Neural progenitor cell (in vitro differentiated cells): ENCODE results near the gene DYRK2. TPM values are rescaled to one million over a fixed set of nuclear protein-coding genes. Genes with fewer than 3 reads are reported as not detected.

ENCODE experiments used
- DNase-seq: peaks from one replicate; pipeline ENCODE4 v3.0.0-alpha.2; 2016; ENCODE audit warnings: low spot score
- H2AFZ ChIP-seq: fragments of 200-600 bp; sonication (generic); replicated peaks from 2 replicates; pipeline ENCODE4 v1.6.1; 2016; ENCODE audit warnings: antibody characterized with exemption
- H3F3A ChIP-seq: fragments of 200-600 bp; sonication (generic); 2 replicates; pipeline ENCODE4 v1.6.1; 2016; ENCODE audit warnings: antibody characterized with exemption, low read depth
- H3K27ac ChIP-seq: fragments of 200-600 bp; sonication (generic); 2 replicates; pipeline ENCODE4 v1.5.1; 2016; ENCODE audit warnings: mild to moderate bottlenecking
- H3K27me3 ChIP-seq: fragments of 200-600 bp; sonication (generic); 2 replicates; pipeline ENCODE4 v1.6.1; 2016; ENCODE audit warnings: mild to moderate bottlenecking, moderate library complexity
- H3K36me3 ChIP-seq: fragments of 200-600 bp; sonication (generic); 2 replicates; pipeline ENCODE4 v1.5.1; 2016
- H3K4me1 ChIP-seq: fragments of 200-600 bp; sonication (generic); 2 replicates; pipeline ENCODE4 v1.6.1; 2016; ENCODE audit warnings: mixed run types
- H3K4me2 ChIP-seq: fragments of 200-600 bp; sonication (generic); 2 replicates; pipeline ENCODE4 v1.6.1; 2016
- H3K4me3 ChIP-seq: fragments of 200-600 bp; sonication (generic); 2 replicates; pipeline ENCODE4 v1.5.1; 2016
- H3K79me2 ChIP-seq: fragments of 200-600 bp; sonication (generic); 2 replicates; pipeline ENCODE4 v1.6.1; 2016; ENCODE audit warnings: low read depth
- H3K9ac ChIP-seq: fragments of 200-600 bp; sonication (generic); 2 replicates; pipeline ENCODE4 v1.6.1; 2016
- H3K9me3 ChIP-seq: fragments of 200-600 bp; sonication (generic); 2 replicates; pipeline ENCODE4 v1.5.1; 2016; ENCODE audit warnings: low read depth
- H4K20me1 ChIP-seq: fragments of 200-600 bp; sonication (generic); 2 replicates; pipeline ENCODE4 v1.6.1; 2016; ENCODE audit warnings: low read depth
- H3K27ac Mint-ChIP-seq: 3 replicates; pipeline ENCODE4 v1.8.0; 2021; ENCODE audit warnings: mixed read lengths
- H3K27me3 Mint-ChIP-seq: 2 replicates; pipeline ENCODE4 v1.8.0; 2022; ENCODE audit warnings: low read depth, mild to moderate bottlenecking, inconsistent platforms, moderate library complexity, mixed read lengths; ENCODE audit not compliant: insufficient read depth
- H3K36me3 Mint-ChIP-seq: 3 replicates; pipeline ENCODE4 v1.8.0; 2021; ENCODE audit warnings: mixed read lengths
- H3K4me1 Mint-ChIP-seq: 3 replicates; pipeline ENCODE4 v1.8.0; 2021; ENCODE audit warnings: mixed read lengths
- H3K4me3 Mint-ChIP-seq: 3 replicates; pipeline ENCODE4 v1.8.0; 2021; ENCODE audit warnings: mild to moderate bottlenecking, moderate library complexity, mixed read lengths
- H3K9me3 Mint-ChIP-seq: 3 replicates; pipeline ENCODE4 v1.8.0; 2020; ENCODE audit warnings: mixed read lengths
- EZH2 ChIP-seq: fragments of 200-600 bp; sonication (generic); IDR thresholded peaks from 2 replicates; pipeline ENCODE4 v1.6.1; 2017; ENCODE audit warnings: antibody characterized with exemption, mild to moderate bottlenecking, moderate library complexity
- EZH2phosphoT487 ChIP-seq: fragments of 200-600 bp; sonication (generic); IDR thresholded peaks from 2 replicates; pipeline ENCODE4 v1.6.1; 2017; ENCODE audit warnings: antibody characterized with exemption
- total RNA-seq: library from RNA; depleted of rRNA; stranded (reverse); fragments of >200 nt; gene quantifications from 2 replicates; pipeline ENCODE4 v1.2.3, GENCODE V29; 2015; ENCODE audit warnings: low replicate concordance
- TF ChIP-seq, protein P1 (sequence below): fragments of 200-600 bp; sonication (generic); IDR thresholded peaks from 2 replicates; pipeline ENCODE4 v1.5.1; 2017; ENCODE audit warnings: antibody characterized with exemption, mild to moderate bottlenecking

DYRK2 gene
- total RNA-seq, 1 donor from 2014 or later: 29.6 TPM

DNA sequence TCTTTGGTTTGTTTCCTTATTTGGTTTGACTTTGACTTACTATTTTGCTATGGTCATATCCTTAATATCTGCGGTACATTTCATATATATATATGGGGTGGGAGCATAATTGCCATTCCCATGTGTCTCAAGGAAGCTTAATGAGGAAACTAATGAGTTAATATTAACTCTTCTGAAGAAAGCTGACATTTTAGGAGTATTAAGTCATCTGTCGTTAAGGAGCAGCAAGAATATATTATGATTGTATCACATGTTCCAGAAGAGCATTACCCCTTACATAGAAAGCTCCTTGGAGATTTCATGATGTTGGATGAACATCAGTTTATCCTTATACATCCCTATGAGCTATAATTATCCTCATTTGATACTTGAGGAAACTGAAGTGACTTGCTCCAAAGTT, 15.6 kb downstream of the DYRK2 start:
- TF ChIP-seq EZH2 (no peak), EZH2phosphoT487 (no peak)
- TF ChIP-seq, protein P1, sequence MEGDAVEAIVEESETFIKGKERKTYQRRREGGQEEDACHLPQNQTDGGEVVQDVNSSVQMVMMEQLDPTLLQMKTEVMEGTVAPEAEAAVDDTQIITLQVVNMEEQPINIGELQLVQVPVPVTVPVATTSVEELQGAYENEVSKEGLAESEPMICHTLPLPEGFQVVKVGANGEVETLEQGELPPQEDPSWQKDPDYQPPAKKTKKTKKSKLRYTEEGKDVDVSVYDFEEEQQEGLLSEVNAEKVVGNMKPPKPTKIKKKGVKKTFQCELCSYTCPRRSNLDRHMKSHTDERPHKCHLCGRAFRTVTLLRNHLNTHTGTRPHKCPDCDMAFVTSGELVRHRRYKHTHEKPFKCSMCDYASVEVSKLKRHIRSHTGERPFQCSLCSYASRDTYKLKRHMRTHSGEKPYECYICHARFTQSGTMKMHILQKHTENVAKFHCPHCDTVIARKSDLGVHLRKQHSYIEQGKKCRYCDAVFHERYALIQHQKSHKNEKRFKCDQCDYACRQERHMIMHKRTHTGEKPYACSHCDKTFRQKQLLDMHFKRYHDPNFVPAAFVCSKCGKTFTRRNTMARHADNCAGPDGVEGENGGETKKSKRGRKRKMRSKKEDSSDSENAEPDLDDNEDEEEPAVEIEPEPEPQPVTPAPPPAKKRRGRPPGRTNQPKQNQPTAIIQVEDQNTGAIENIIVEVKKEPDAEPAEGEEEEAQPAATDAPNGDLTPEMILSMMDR: no peak
- no peak overlapping the region for H3K4me3 Mint-ChIP-seq
- no peak overlapping the region for H3K27ac Mint-ChIP-seq
- Histone ChIP-seq H3K4me1 (peaks cover 18% of the 10 kb centered on the region), H4K20me1 (peaks cover 42% of the 10 kb centered on the region), H3K79me2 (peaks cover 40% of the 10 kb centered on the region), H3K27me3 (no peaks in the 10 kb centered on the region), H2AFZ (no peak overlapping the region), H3K36me3 (no peaks in the 10 kb centered on the region), H3K9ac (no peak overlapping the region), H3K4me3 (no peak overlapping the region), H3K9me3 (no peaks in the 10 kb centered on the region), H3K27ac (no peak overlapping the region), H3F3A (peaks cover 3% of the 10 kb centered on the region), H3K4me2 (no peak overlapping the region)
- DNase-seq: no peak
- peaks cover 3% of the 10 kb centered on the region for H3K27me3 Mint-ChIP-seq
- no peaks in the 10 kb centered on the region for H3K9me3 Mint-ChIP-seq
- peaks cover 21% of the 10 kb centered on the region for H3K36me3 Mint-ChIP-seq
- peaks cover 4% of the 10 kb centered on the region for H3K4me1 Mint-ChIP-seq

DNA sequence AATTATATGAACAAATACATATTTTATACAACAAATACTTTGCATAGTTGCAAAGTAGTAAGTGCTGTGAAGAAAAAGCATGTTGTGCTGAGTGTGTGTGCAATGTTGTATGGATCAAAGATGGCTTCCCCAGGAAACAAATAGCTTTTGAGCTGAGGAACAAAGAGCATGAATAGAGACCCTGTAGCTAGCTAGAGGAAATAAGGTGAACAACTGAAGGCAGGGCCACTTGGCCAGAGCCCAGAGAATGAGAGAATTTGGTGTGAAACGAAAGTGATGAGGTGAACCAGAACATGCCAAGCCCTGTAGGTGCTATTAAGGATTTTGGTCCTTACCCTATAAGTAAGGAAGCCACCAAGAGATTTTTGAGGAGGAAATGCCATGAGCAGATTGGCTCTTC, 17.1 kb downstream of the DYRK2 start:
- no peaks in the 10 kb centered on the region for H3K9me3 Mint-ChIP-seq
- Histone ChIP-seq H3K27me3 (no peaks in the 10 kb centered on the region), H3K4me3 (no peak overlapping the region), H3F3A (peaks cover 3% of the 10 kb centered on the region), H3K4me1 (peaks cover 14% of the 10 kb centered on the region), H2AFZ (no peak overlapping the region), H3K9ac (no peak overlapping the region), H3K9me3 (no peaks in the 10 kb centered on the region), H3K4me2 (no peak overlapping the region), H3K27ac (no peak overlapping the region), H3K36me3 (no peaks in the 10 kb centered on the region), H3K79me2 (peaks cover 25% of the 10 kb centered on the region), H4K20me1 (peaks cover 27% of the 10 kb centered on the region)
- TF ChIP-seq EZH2phosphoT487: no peak
- H3K4me3 Mint-ChIP-seq: no peak overlapping the region
- peaks cover 4% of the 10 kb centered on the region for H3K4me1 Mint-ChIP-seq
- DNase-seq: peak; percentile 10
- H3K27ac Mint-ChIP-seq: peak overlapping the region; percentile 61
- peaks cover 3% of the 10 kb centered on the region for H3K27me3 Mint-ChIP-seq
- peaks cover 19% of the 10 kb centered on the region for H3K36me3 Mint-ChIP-seq

DNA sequence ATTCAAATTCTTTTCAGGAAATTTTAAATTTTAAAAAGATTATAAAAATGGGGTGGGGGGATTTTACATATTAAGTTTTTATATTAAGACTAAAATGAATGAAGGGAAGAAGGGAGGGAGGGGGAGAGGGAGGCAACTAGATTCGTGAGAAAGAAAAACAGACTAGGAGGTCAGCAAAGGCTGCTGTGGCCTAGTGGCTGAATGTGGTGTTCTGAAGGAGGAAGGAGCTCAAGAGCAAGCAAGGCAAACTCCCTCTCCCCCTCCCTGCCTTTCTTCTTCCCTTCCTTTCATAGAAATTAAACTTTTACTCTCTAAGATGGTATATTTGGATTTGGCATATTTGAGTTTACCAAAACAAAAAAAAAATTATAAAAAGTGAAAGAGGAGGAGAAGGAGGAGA, 18.1 kb downstream of the DYRK2 start:
- Mint-ChIP-seq H3K4me1 (no peaks in the 10 kb centered on the region), H3K27me3 (peaks cover 3% of the 10 kb centered on the region), H3K36me3 (peaks cover 14% of the 10 kb centered on the region), H3K27ac (no peak overlapping the region), H3K9me3 (no peaks in the 10 kb centered on the region), H3K4me3 (no peak overlapping the region)
- Histone ChIP-seq H3K9me3 (no peaks in the 10 kb centered on the region), H4K20me1 (peaks cover 18% of the 10 kb centered on the region), H3K4me3 (no peak overlapping the region), H2AFZ (no peak overlapping the region), H3K27ac (no peak overlapping the region), H3K27me3 (no peaks in the 10 kb centered on the region), H3F3A (peaks cover 3% of the 10 kb centered on the region), H3K4me2 (no peak overlapping the region), H3K4me1 (peaks cover 9% of the 10 kb centered on the region), H3K36me3 (no peaks in the 10 kb centered on the region), H3K9ac (no peak overlapping the region), H3K79me2 (peaks cover 16% of the 10 kb centered on the region)
- no peak for DNase-seq
- TF ChIP-seq EZH2 (no peak), EZH2phosphoT487 (no peak)
- TF ChIP-seq, protein P1: no peak

DNA sequence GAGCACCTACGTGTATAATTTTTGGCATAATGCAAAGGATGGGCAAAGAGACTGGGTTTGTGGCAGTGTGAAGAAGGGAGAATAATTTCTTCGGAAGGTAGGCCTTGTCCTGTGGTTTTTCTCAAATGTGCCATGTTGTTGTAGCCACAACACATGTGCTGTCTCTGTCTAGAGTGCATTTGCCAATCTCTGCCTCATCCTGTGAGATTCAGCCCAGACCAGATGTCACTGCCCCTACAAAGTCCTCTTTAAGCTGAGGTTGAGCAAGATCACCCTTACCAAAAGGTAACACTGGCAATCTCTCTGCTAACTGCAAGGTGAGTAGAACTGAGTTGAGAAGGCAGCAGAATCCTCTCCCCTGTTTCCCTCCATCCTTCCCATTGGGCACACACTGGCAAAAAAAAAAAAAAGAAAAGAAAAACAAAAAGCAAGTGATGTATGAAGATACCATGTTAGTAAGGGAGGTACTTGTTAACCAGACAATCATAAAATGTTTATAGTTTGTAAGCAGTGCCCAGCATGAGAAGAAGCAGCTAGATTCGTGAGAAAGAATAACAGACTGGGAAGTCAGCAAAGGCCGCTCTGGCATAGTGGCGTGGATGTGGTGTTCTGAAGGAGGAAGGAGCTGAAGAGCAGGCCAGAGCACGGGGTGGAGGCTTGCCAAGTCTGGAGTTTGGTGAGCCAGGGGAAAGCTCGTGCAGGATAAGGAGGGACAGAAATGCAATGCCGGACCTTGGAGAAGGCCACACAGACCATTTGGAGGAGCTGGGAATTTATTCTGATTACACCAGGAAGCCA, 18.9 kb downstream of the DYRK2 start:
- Histone ChIP-seq H3K79me2 (peaks cover 7% of the 10 kb centered on the region), H4K20me1 (peaks cover 11% of the 10 kb centered on the region)

More for the DNA sequence above, 18.9 kb downstream of the DYRK2 start:
- Histone ChIP-seq H2AFZ (no peak overlapping the region), H3K9ac (no peak overlapping the region), H3K9me3 (no peaks in the 10 kb centered on the region), H3K36me3 (no peaks in the 10 kb centered on the region), H3K27me3 (no peaks in the 10 kb centered on the region), H3F3A (peaks cover 3% of the 10 kb centered on the region), H3K4me1 (peaks cover 9% of the 10 kb centered on the region), H3K27ac (no peak overlapping the region), H3K4me3 (no peak overlapping the region), H3K4me2 (no peak overlapping the region)
- peaks cover 3% of the 10 kb centered on the region for H3K27me3 Mint-ChIP-seq
- no peak overlapping the region for H3K27ac Mint-ChIP-seq
- H3K4me1 Mint-ChIP-seq: no peaks in the 10 kb centered on the region
- peaks cover 3% of the 10 kb centered on the region for H3K9me3 Mint-ChIP-seq
- DNase-seq: no peak
- H3K4me3 Mint-ChIP-seq: no peak overlapping the region
- peaks cover 13% of the 10 kb centered on the region for H3K36me3 Mint-ChIP-seq
- TF ChIP-seq EZH2phosphoT487 (no peak), EZH2 (no peak)
